OCI-LY3 (cell line): ENCODE measurements around the gene TMEM63B.

ENCODE experiments used
- H2AFZ ChIP-seq: fragments of 200-600, 300-600 bp; shearing (Covaris generic); 2 replicates; pipeline ENCODE4 v1.6.0; 2014; ENCODE audit warnings: antibody characterized with exemption, low read depth, low read length
- H3K27ac ChIP-seq: fragments of 200-600, 300-600 bp; sonication (generic); 2 replicates; pipeline ENCODE4 v1.5.1; 2014; ENCODE audit warnings: mild to moderate bottlenecking, low read length, moderate library complexity, mixed read lengths
- H3K27me3 ChIP-seq: fragments of 200-600, 300-600 bp; sonication (generic); 2 replicates; pipeline ENCODE4 v1.6.1; 2014; ENCODE audit warnings: low read depth, low read length, mixed read lengths
- H3K36me3 ChIP-seq: fragments of 200-600, 300-600 bp; sonication (generic); replicated peaks from 2 replicates; pipeline ENCODE3; 2014; ENCODE audit warnings: low read depth, low read length, mixed read lengths
- H3K4me1 ChIP-seq: fragments of 300-600, 200-600 bp; sonication (generic); 2 replicates; pipeline ENCODE4 v1.6.1; 2014; ENCODE audit warnings: low read length, mixed read lengths
- H3K4me2 ChIP-seq: fragments of 200-600, 300-600 bp; sonication (generic); 2 replicates; pipeline ENCODE4 v1.6.1; 2014; ENCODE audit warnings: low read length, mixed read lengths
- H3K4me3 ChIP-seq: fragments of 300-600, 200-600 bp; sonication (generic); 2 replicates; pipeline ENCODE4 v1.5.1; 2014; ENCODE audit warnings: antibody characterized with exemption, mild to moderate bottlenecking, low read length, moderate library complexity
- H3K79me2 ChIP-seq: fragments of 300-600, 200-600 bp; shearing (Covaris generic); 2 replicates; pipeline ENCODE4 v1.6.1; 2014; ENCODE audit warnings: mild to moderate bottlenecking, low read length, mixed read lengths
- H3K9ac ChIP-seq: fragments of 300-600, 200-600 bp; shearing (Covaris generic); 2 replicates; pipeline ENCODE4 v1.6.0; 2014; ENCODE audit warnings: mild to moderate bottlenecking, low read length, moderate library complexity
- H3K9me3 ChIP-seq: fragments of 200-600, 300-600 bp; shearing (Covaris generic); 2 replicates; pipeline ENCODE4 v1.6.1; 2014; ENCODE audit warnings: low read length, mixed read lengths; ENCODE audit not compliant: insufficient read depth
- H4K20me1 ChIP-seq: fragments of 200-600, 300-600 bp; sonication (generic); 2 replicates; pipeline ENCODE4 v1.6.1; 2016; ENCODE audit warnings: low read length, mixed read lengths; ENCODE audit not compliant: insufficient read depth
- CTCF ChIP-seq: fragments of 200-600, 300-600 bp; sonication (generic); IDR thresholded peaks from 2 replicates; pipeline ENCODE4 v1.5.1; 2014; ENCODE audit warnings: antibody characterized with exemption, low read length, low read depth
- EZH2phosphoT487 ChIP-seq: fragments of 200-600 bp; shearing (Covaris generic); IDR thresholded peaks from 2 replicates; pipeline ENCODE4 v1.6.1; 2018; ENCODE audit warnings: antibody characterized with exemption, mixed run types, low read depth

TMEM63B gene

GRCh38 chr6:44107017-44107416, 20.3 kb upstream of the TMEM63B start:
- Histone ChIP-seq H3K9me3 (no peaks in the 10 kb centered on the region), H3K36me3 (peaks cover 86% of the 10 kb centered on the region)
- TF ChIP-seq CTCF: no peak
- TF ChIP-seq EZH2phosphoT487: no peak

GRCh38 chr6:44108471-44108870, 18.9 kb upstream of the TMEM63B start:
- H3K27ac ChIP-seq: no peak overlapping the region
- TF ChIP-seq EZH2phosphoT487 (no peak), CTCF (no peak)

More at GRCh38 chr6:44107017-44107416, 20.3 kb upstream of the TMEM63B start:
- Histone ChIP-seq H3K4me2 (no peak overlapping the region), H2AFZ (no peak overlapping the region), H3K27ac (no peak overlapping the region), H3K4me1 (no peaks in the 10 kb centered on the region), H4K20me1 (peaks cover 35% of the 10 kb centered on the region), H3K4me3 (no peak overlapping the region), H3K79me2 (peaks cover 67% of the 10 kb centered on the region), H3K27me3 (no peaks in the 10 kb centered on the region), H3K9ac (no peak overlapping the region)

GRCh38 chr6:44109212-44109611, 18.1 kb upstream of the TMEM63B start:
- H3K79me2 ChIP-seq: peaks cover 70% of the 10 kb centered on the region
- H3K27ac ChIP-seq: no peak overlapping the region
- no peaks in the 10 kb centered on the region for H3K27me3 ChIP-seq
- no peak overlapping the region for H3K4me3 ChIP-seq
- no peaks in the 10 kb centered on the region for H3K4me1 ChIP-seq
- TF ChIP-seq CTCF (no peak), EZH2phosphoT487 (no peak)
- peaks cover 27% of the 10 kb centered on the region for H4K20me1 ChIP-seq
- peaks cover 88% of the 10 kb centered on the region for H3K36me3 ChIP-seq
- H2AFZ ChIP-seq: no peak overlapping the region
- no peaks in the 10 kb centered on the region for H3K9me3 ChIP-seq
- no peak overlapping the region for H3K4me2 ChIP-seq
- no peak overlapping the region for H3K9ac ChIP-seq

More at GRCh38 chr6:44108471-44108870, 18.9 kb upstream of the TMEM63B start:
- Histone ChIP-seq H3K9ac (no peak overlapping the region), H3K9me3 (no peaks in the 10 kb centered on the region), H3K4me3 (no peak overlapping the region), H3K36me3 (peaks cover 88% of the 10 kb centered on the region), H2AFZ (no peak overlapping the region), H3K27me3 (no peaks in the 10 kb centered on the region), H4K20me1 (peaks cover 32% of the 10 kb centered on the region), H3K4me1 (no peaks in the 10 kb centered on the region), H3K4me2 (no peak overlapping the region), H3K79me2 (peaks cover 71% of the 10 kb centered on the region)

- TF ChIP-seq CTCF: no peak
- no peak for TF ChIP-seq EZH2phosphoT487
- Histone ChIP-seq H3K27me3 (no peaks in the 10 kb centered on the region), H3K36me3 (peaks cover 81% of the 10 kb centered on the region), H2AFZ (no peak overlapping the region), H3K9ac (no peak overlapping the region), H3K27ac (no peak overlapping the region), H4K20me1 (peaks cover 25% of the 10 kb centered on the region), H3K4me1 (no peaks in the 10 kb centered on the region), H3K79me2 (peaks cover 66% of the 10 kb centered on the region), H3K4me2 (no peak overlapping the region), H3K4me3 (no peak overlapping the region), H3K9me3 (no peaks in the 10 kb centered on the region)
Measured at GRCh38 chr6:44110005-44110676, 17.2 kb upstream of the TMEM63B start.
